Spleen (tissue), 7 donors: Measurements from ENCODE around the gene KRT9.

Experiments
- CTCF ChIP-seq, 11 experiments: fragments of 200-600 bp in 7 of 11; fragments of 450-650 bp in 4 of 11; sonication (generic) in 4 of 11; IDR thresholded peaks in 8 of 11; conservative IDR thresholded peaks in 3 of 11; 1 replicate in 7 of 11; 2 replicates in 4 of 11; pipeline versions ENCODE4 v1.4.0 to v1.8.0; 2016 to 2021; ENCODE audit warnings: antibody characterized with exemption in 11 of 11, inconsistent platforms in 4 of 11, mild to moderate bottlenecking in 1 of 11
- POLR2A ChIP-seq, 3 donors: fragments of 450-650 bp; IDR thresholded peaks; one replicate each; pipeline ENCODE4 v1.5.1; 2017; ENCODE audit warnings: antibody characterized with exemption in 3 of 3, mild to moderate bottlenecking in 1 of 3
- donor health status: DM: no; HTN: no; CAD: no; lungs with moderate emphysema.
- donor health status: DM: no; HTN: no; CAD: no.
- donor health status: DM: no; HTN: no; CAD: no.

- TF ChIP-seq POLR2A (IDR thresholded peaks at IDR 0.05), result no peak
- TF ChIP-seq CTCF (IDR thresholded peaks at IDR 0.05 in 8 of 11, conservative IDR thresholded peaks at IDR 0.05 in 3 of 11), result no peak
These were observed 8.4 kb upstream of the KRT9 start for GRCh38 chr17:41580244-41580575.
